Peyer's patch (tissue), 4 donors: ENCODE measurements around the gene DHX16.

ENCODE experiments used
- POLR2A ChIP-seq, 2 donors: fragments of 450-650 bp; IDR thresholded peaks; one replicate each; pipeline ENCODE4 v1.5.1; 2017; ENCODE audit warnings: antibody characterized with exemption in 2 of 2, mild to moderate bottlenecking in 2 of 2, moderate library complexity in 2 of 2
- TF ChIP-seq, protein P1 (sequence below), 6 experiments: fragments of 450-650 bp in 4 of 6; fragments of 200-600 bp in 2 of 6; sonication (generic) in 1 of 6; IDR thresholded peaks; one replicate each; pipeline ENCODE4 v1.5.1; 2017 to 2019; ENCODE audit warnings: antibody characterized with exemption in 6 of 6, mild to moderate bottlenecking in 3 of 6, moderate library complexity in 1 of 6

DNA sequence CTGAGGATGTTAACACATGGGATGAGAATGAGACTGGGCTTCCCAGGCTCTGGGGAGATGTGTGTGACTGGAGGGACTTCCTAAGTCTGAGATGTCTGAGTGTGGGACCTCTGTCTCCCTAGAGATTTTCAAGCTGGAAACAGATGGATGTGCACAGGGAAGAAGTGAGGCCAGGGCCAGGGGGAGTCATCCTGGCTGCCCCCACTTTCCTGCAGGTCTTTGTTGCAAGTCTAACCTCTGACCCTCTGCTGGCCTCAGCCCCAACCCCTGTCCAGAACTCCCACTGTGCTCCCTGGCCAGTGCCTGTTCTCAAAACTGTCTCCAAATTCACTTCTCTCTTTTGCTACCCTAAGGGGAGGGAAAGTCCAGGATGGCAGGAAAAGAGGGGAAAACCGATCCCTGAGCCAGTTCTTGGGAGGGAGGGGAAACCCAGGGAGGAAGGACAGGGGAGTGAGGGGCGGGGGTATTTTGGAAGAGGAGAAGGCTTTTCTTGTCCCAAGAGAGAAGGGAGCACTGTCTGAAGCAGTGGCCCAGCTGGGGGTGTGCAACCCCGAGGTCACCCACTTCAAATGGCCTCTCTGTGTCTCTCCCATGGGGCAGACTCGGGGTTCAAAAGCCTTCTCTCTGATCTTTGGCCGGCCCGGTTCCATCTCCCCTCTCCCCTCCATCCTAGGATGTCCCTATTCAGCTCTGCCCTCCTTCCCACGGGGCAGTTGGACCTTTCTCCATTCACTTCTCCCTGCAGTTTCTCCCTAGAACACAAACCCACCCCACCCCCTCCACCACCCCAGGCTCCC, 10.6 kb upstream of the DHX16 start:
- TF ChIP-seq, protein P1, sequence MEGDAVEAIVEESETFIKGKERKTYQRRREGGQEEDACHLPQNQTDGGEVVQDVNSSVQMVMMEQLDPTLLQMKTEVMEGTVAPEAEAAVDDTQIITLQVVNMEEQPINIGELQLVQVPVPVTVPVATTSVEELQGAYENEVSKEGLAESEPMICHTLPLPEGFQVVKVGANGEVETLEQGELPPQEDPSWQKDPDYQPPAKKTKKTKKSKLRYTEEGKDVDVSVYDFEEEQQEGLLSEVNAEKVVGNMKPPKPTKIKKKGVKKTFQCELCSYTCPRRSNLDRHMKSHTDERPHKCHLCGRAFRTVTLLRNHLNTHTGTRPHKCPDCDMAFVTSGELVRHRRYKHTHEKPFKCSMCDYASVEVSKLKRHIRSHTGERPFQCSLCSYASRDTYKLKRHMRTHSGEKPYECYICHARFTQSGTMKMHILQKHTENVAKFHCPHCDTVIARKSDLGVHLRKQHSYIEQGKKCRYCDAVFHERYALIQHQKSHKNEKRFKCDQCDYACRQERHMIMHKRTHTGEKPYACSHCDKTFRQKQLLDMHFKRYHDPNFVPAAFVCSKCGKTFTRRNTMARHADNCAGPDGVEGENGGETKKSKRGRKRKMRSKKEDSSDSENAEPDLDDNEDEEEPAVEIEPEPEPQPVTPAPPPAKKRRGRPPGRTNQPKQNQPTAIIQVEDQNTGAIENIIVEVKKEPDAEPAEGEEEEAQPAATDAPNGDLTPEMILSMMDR (IDR thresholded peaks at IDR 0.05): no peak
- TF ChIP-seq POLR2A (IDR thresholded peaks at IDR 0.05): no peak
